ENCODE results near the gene HSF2. TPM values are rescaled to one million over a fixed set of nuclear protein-coding genes. Genes with fewer than 3 reads are reported as not detected.

HSF2 gene
- total RNA-seq, 2 experiments from 2014 or later = 41.8 to 47.6 TPM

- POLR2A ChIA-PET = interaction anchor here (0.7 to 1.6 kb wide), 7 partner anchors 10 to 132 kb away, joined by 3 to 26 read pairs (median 4); partner anchors contain the start of gene SERINC1
- CTCF ChIA-PET = interaction anchor here (0.9 to 1.5 kb wide), 3 partner anchors 54 to 72 kb away, joined by 3 to 8 read pairs (median 4); partner anchors contain the start of gene SERINC1
These were observed 451 bp upstream of the HSF2 start for GRCh38 chr6:122399055-122399347.

GRCh38 chr6:122400121-122400450, 634 bp downstream of the HSF2 start:
- Mint-ChIP-seq H3K9me3 (no peaks in the 10 kb centered on the region), H3K27ac (peak overlapping the region; percentile 86), H3K36me3 (ENCODE audit: low read depth) (peaks cover 24% of the 10 kb centered on the region), H3K27me3 (no peaks in the 10 kb centered on the region), H3K4me3 (peak overlapping the region; percentile 100), H3K4me1 (ENCODE audit: low read depth) (peaks cover 47% of the 10 kb centered on the region)
- ATAC-seq (ENCODE audit: poor library complexity) (no peak), DNase-seq (peak in 4 of 14 experiments; percentile 0 to 31 (median 8))
- intact Hi-C loops (cut with DNase I, micrococcal nuclease) = loop anchor here (2.0 to 10.0 kb wide), 3 partner anchors 52 to 1065 kb away; partner anchors contain the start of genes SERINC1 (in 1 of the 2) and TBC1D32 (in 1 of the 2)
- H3K4me3 ChIP-seq (ENCODE audit: low read length) = peak overlapping the region; percentile 94
- H3K27ac ChIP-seq (ENCODE audit: low read depth in 1 of 2, low read length in 2 of 2) = peak overlapping the region in 1 of 2 donors; percentile 70
- ChIA-PET CTCF (interaction anchor here (0.9 to 1.5 kb wide), 3 partner anchors 53 to 71 kb away, joined by 3 to 8 read pairs (median 4); partner anchors contain the start of gene SERINC1), POLR2A (interaction anchor here (0.6 to 1.6 kb wide), 5 partner anchors 9 to 76 kb away, joined by 3 to 26 read pairs (median 4); partner anchors contain the start of gene SERINC1)
- no peaks in the 10 kb centered on the region for H3K36me3 ChIP-seq (ENCODE audit: insufficient read depth, low read length)
- no peaks in the 10 kb centered on the region for H3K9me3 ChIP-seq (ENCODE audit: control insufficient read depth in 1 of 2, insufficient read depth in 1 of 2, low read length in 2 of 2)
- no peaks in the 10 kb centered on the region for H3K27me3 ChIP-seq (ENCODE audit: control insufficient read depth in 1 of 2, insufficient read depth in 2 of 2, low read length in 2 of 2)
- H3K4me1 ChIP-seq (ENCODE audit: insufficient read depth, low read length) = peaks cover 12% of the 10 kb centered on the region
- no peak for TF ChIP-seq CTCF (IDR thresholded peaks at IDR 0.05)

More at GRCh38 chr6:122399055-122399347, 451 bp upstream of the HSF2 start:
- Histone ChIP-seq H3K4me1 (ENCODE audit: insufficient read depth, low read length) (peaks cover 12% of the 10 kb centered on the region), H3K36me3 (ENCODE audit: insufficient read depth, low read length) (no peaks in the 10 kb centered on the region), H3K4me3 (ENCODE audit: low read length) (peak overlapping the region; percentile 29), H3K9me3 (ENCODE audit: control insufficient read depth in 1 of 2, insufficient read depth in 1 of 2, low read length in 2 of 2) (no peaks in the 10 kb centered on the region), H3K27me3 (ENCODE audit: control insufficient read depth in 1 of 2, insufficient read depth in 2 of 2, low read length in 2 of 2) (no peaks in the 10 kb centered on the region), H3K27ac (ENCODE audit: low read depth in 1 of 2, low read length in 2 of 2) (peak overlapping the region; percentile 47 to 58)
- Mint-ChIP-seq H3K27me3 (no peaks in the 10 kb centered on the region), H3K36me3 (ENCODE audit: low read depth) (peaks cover 24% of the 10 kb centered on the region), H3K9me3 (no peaks in the 10 kb centered on the region), H3K4me3 (peak overlapping the region; percentile 100), H3K4me1 (ENCODE audit: low read depth) (peaks cover 36% of the 10 kb centered on the region), H3K27ac (peak overlapping the region; percentile 86)
- no peak for ATAC-seq (ENCODE audit: poor library complexity)
- TF ChIP-seq CTCF (IDR thresholded peaks at IDR 0.05) = no peak
- intact Hi-C loops (cut with DNase I, micrococcal nuclease) = loop anchor here in 1 of 2 experiments (1.0 kb wide), 1 partner anchor 72 kb away; the partner anchor contains the start of gene SERINC1
- no peak for DNase-seq

GRCh38 chr6:122400462-122401089, 1.1 kb downstream of the HSF2 start:
- no peaks in the 10 kb centered on the region for H3K9me3 Mint-ChIP-seq
- DNase-seq = no peak
- no peak for ATAC-seq (ENCODE audit: poor library complexity)
- peak overlapping the region; percentile 86 for H3K27ac Mint-ChIP-seq
- Histone ChIP-seq H3K27me3 (ENCODE audit: control insufficient read depth in 1 of 2, insufficient read depth in 2 of 2, low read length in 2 of 2) (no peaks in the 10 kb centered on the region), H3K4me3 (ENCODE audit: low read length) (peak overlapping the region; percentile 94), H3K4me1 (ENCODE audit: insufficient read depth, low read length) (peaks cover 12% of the 10 kb centered on the region), H3K36me3 (ENCODE audit: insufficient read depth, low read length) (no peaks in the 10 kb centered on the region), H3K27ac (ENCODE audit: low read depth in 1 of 2, low read length in 2 of 2) (peak overlapping the region in 1 of 2 donors; percentile 70), H3K9me3 (ENCODE audit: control insufficient read depth in 1 of 2, insufficient read depth in 1 of 2, low read length in 2 of 2) (no peaks in the 10 kb centered on the region)
- ChIA-PET CTCF (interaction anchor here (1.2 kb wide), 1 partner anchor 17 kb away, joined by 4 read pairs; no protein-coding TSS in a partner anchor), POLR2A (interaction anchor here (0.6 kb wide), 1 partner anchor 77 kb away, joined by 3 read pairs; no protein-coding TSS in a partner anchor)
- peaks cover 50% of the 10 kb centered on the region for H3K4me1 Mint-ChIP-seq (ENCODE audit: low read depth)
- intact Hi-C loops (cut with DNase I, micrococcal nuclease) = loop anchor here (2.0 to 10.0 kb wide), 3 partner anchors 52 to 1066 kb away; partner anchors contain the start of genes SERINC1 (in 1 of the 2) and TBC1D32 (in 1 of the 2)
- peaks cover 24% of the 10 kb centered on the region for H3K36me3 Mint-ChIP-seq (ENCODE audit: low read depth)
- TF ChIP-seq CTCF (IDR thresholded peaks at IDR 0.05) = no peak
- peak overlapping the region; percentile 100 for H3K4me3 Mint-ChIP-seq
- H3K27me3 Mint-ChIP-seq = no peaks in the 10 kb centered on the region
